Vagina (tissue), 2 donors: ENCODE data around the gene RABAC1. TPM values are rescaled to one million over a fixed set of nuclear protein-coding genes. Genes with fewer than 3 reads are reported as not detected.

ENCODE experiments used
- DNase-seq, 2 donors: peaks; one replicate each; pipeline ENCODE4 v3.0.0-alpha.2; 2017; ENCODE audit errors: extremely low spot score in 2 of 2
- H3K27ac ChIP-seq: fragments of 200-600 bp; sonication (generic); one replicate; pipeline ENCODE4 v1.5.1; 2019
- H3K27me3 ChIP-seq: fragments of 200-600 bp; sonication (generic); one replicate; pipeline ENCODE4 v1.5.1; 2019
- H3K36me3 ChIP-seq, 2 donors: fragments of 200-600 bp; sonication (generic); one replicate each; pipeline ENCODE4 v1.5.1; 2017 to 2019
- H3K4me1 ChIP-seq: fragments of 200-600 bp; sonication (generic); one replicate; pipeline ENCODE4 v1.5.1; 2019
- H3K4me3 ChIP-seq, 2 donors: fragments of 200-600 bp; sonication (generic); 1 replicate in 1 of 2; 2 replicates in 1 of 2; pipeline ENCODE4 v1.5.1; 2016 to 2019
- H3K9me3 ChIP-seq: fragments of 200-600 bp; sonication (generic); one replicate; pipeline ENCODE4 v1.5.1; 2019
- POLR2A ChIP-seq, 2 donors: fragments of 450-650 bp; IDR thresholded peaks; one replicate each; pipeline ENCODE4 v1.6.1; 2017; ENCODE audit warnings: antibody characterized with exemption in 2 of 2, mild to moderate bottlenecking in 2 of 2, moderate library complexity in 2 of 2
- POLR2AphosphoS5 ChIP-seq, 2 donors: sonication (generic); formaldehyde crosslinking; IDR thresholded peaks; one replicate each; pipeline ENCODE4 v1.9.0; 2017; ENCODE audit warnings: antibody characterized with exemption in 2 of 2, mild to moderate bottlenecking in 2 of 2, low read depth in 1 of 2; ENCODE audit not compliant: insufficient read depth in 1 of 2
- intact Hi-C: fragments of 100-400 bp; cut with DNase I; formaldehyde crosslinking; loops from one replicate; pipeline ENCODE4 v1.15.1; 2023
- total RNA-seq: library from RNA; depleted of rRNA; stranded (reverse); fragments of >200 nt; gene quantifications from one replicate; pipeline ENCODE4 v1.2.3, GENCODE V29; 2016
- TF ChIP-seq, protein P1 (sequence below), 3 experiments: fragments of 450-650 bp in 2 of 3; fragments of 200-600 bp in 1 of 3; sonication (generic) in 1 of 3; IDR thresholded peaks; one replicate each; pipeline ENCODE4 v1.5.1; 2017 to 2019; ENCODE audit warnings: antibody characterized with exemption in 3 of 3, mild to moderate bottlenecking in 2 of 3, moderate library complexity in 2 of 3

Gene RABAC1
- total RNA-seq, 1 donor from 2014 or later = 263 TPM

DNA sequence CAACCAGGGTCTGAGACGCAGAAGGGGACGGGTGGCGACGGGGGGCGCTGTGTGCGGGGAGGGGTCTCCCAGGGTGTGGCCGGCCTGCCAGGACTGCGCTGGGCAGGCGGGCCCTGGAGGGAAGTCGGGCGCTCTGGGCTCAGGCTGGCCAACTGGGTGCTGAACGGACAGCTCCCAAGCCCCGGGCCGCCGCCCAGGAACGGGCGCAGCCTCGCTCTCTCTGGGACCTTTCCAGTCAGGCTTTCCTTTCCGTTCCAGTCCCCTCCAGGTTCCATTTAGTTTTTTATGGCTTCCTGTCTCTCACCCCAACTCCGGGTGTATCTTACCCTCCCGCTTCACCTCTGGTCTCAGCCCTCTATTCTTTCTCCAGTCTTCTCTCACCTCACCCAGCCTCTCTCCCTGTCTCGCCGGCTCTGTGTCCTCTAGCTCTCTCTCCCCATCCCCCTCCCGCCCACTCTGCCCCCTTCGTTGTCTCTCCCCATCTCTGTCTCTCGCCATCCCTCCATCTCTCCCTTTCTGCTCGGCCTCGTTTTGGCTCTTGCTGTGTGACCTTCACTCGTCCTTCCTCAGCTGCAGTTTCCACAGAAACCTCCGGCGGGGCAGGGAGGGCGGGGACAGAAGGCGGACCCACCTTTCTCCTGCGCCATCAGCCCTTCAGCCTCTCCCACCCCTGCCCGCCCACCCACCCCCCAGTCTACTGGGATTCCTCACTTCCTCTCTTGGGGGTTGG lies 38.2 kb upstream of the RABAC1 start:
- Histone ChIP-seq H3K4me1 (peaks cover 15% of the 10 kb centered on the region), H3K27ac (no peak overlapping the region), H3K36me3 (no peaks in the 10 kb centered on the region), H3K4me3 (no peak overlapping the region), H3K9me3 (no peaks in the 10 kb centered on the region), H3K27me3 (peaks cover 15% of the 10 kb centered on the region)
- TF ChIP-seq POLR2A (IDR thresholded peaks at IDR 0.05) = no peak
- no peak for TF ChIP-seq POLR2AphosphoS5 (IDR thresholded peaks at IDR 0.05; ENCODE audit: insufficient read depth in 1 of 2, low read depth in 1 of 2)
- TF ChIP-seq, protein P1, sequence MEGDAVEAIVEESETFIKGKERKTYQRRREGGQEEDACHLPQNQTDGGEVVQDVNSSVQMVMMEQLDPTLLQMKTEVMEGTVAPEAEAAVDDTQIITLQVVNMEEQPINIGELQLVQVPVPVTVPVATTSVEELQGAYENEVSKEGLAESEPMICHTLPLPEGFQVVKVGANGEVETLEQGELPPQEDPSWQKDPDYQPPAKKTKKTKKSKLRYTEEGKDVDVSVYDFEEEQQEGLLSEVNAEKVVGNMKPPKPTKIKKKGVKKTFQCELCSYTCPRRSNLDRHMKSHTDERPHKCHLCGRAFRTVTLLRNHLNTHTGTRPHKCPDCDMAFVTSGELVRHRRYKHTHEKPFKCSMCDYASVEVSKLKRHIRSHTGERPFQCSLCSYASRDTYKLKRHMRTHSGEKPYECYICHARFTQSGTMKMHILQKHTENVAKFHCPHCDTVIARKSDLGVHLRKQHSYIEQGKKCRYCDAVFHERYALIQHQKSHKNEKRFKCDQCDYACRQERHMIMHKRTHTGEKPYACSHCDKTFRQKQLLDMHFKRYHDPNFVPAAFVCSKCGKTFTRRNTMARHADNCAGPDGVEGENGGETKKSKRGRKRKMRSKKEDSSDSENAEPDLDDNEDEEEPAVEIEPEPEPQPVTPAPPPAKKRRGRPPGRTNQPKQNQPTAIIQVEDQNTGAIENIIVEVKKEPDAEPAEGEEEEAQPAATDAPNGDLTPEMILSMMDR (IDR thresholded peaks at IDR 0.05) = no peak
- intact Hi-C loops = no loop called here
- DNase-seq = no peak

DNA sequence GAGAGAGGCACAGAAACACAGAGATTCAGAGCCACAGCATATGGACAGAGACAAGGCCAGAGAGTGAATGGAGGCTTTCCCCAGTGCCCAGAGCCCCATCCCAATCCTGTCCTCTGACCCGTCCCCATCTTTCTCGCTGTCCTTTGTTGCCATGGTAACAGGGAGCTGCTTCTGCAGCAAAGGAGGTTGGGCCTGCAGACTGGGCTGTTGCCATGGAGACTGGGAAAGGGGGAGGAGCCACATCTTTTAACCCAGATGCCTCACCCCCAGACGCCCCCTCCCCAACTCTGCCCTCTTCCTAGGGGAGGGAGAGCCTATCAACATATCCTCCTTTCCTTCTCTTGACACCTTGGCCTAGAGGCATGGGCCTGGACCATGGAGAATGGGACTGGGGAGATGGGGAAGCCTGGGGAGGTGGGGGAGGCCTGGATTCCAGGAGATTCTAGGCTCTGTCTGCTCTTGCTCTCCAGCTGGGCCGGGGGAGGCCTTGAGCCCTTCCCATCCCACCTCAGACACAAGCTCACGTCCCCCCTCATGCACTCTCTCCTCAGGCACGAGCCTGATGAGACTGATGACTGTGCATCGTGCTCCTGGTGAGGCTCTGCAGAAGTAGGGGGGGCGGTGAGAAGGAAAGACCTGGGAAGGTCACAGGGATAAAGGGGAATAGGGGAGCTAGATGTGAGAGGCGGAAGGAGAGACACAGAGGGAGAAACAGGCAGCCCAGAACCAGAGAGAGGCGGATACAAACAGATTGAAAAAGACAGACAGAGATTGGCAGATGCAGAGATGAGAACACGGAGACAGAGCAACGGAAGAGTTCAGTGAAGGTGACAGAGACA lies 37.1 kb upstream of the RABAC1 start:
- no peaks in the 10 kb centered on the region for H3K36me3 ChIP-seq
- no peak overlapping the region for H3K4me3 ChIP-seq
- no peak for TF ChIP-seq POLR2A (IDR thresholded peaks at IDR 0.05)
- TF ChIP-seq, protein P1 (IDR thresholded peaks at IDR 0.05) = no peak
- no peak for TF ChIP-seq POLR2AphosphoS5 (IDR thresholded peaks at IDR 0.05; ENCODE audit: insufficient read depth in 1 of 2, low read depth in 1 of 2)
- H3K9me3 ChIP-seq = no peaks in the 10 kb centered on the region
- no peak overlapping the region for H3K27ac ChIP-seq
- peaks cover 15% of the 10 kb centered on the region for H3K4me1 ChIP-seq
- intact Hi-C loops = no loop called here
- DNase-seq = no peak
- H3K27me3 ChIP-seq = peaks cover 15% of the 10 kb centered on the region

DNA sequence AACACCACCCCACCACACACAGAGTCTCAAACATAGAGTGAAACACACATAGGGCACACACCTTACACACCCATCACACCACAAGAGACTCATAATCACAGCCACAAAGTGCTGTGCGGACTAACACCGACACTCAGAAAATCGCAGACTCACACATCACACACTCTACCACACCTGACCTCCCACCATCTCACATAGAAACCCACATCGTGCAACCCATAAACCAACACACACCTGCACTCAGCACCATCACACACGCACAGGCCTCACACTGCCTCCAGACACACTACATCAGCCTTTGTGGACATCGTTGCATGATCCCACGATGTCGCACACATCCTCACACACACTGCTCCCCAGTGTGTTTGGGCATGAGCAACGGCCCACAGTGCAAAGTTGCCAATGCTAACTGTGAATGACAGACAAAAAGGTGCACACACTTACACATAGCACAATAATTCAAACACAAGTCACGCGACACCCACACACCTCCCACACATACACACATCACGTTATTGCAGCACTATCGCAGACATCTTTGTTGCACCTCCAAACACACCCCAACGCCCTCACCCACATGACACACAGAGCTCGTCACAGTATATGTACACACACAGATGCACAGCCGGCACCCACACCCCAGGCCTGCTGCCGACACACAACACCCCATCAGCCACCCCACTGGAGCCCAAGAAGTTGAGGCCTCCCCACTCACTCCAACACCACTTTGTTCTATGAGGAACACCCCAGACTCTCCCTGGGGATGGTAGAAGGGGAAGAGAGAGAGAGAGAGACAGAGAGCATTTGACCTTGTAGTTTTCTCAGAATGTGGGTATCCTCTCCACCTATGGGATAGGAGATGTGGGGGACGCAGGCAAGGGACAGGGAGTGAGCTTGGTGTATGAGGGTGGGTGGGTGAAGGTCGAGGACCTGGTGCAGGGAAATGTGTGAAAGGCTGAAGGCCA lies 36.2 kb upstream of the RABAC1 start:
- TF ChIP-seq POLR2AphosphoS5 (IDR thresholded peaks at IDR 0.05; ENCODE audit: insufficient read depth in 1 of 2, low read depth in 1 of 2) = no peak
- TF ChIP-seq, protein P1 (IDR thresholded peaks at IDR 0.05) = no peak
- no peak for TF ChIP-seq POLR2A (IDR thresholded peaks at IDR 0.05)
- intact Hi-C loops = no loop called here
- H3K27me3 ChIP-seq = peaks cover 15% of the 10 kb centered on the region

DNA sequence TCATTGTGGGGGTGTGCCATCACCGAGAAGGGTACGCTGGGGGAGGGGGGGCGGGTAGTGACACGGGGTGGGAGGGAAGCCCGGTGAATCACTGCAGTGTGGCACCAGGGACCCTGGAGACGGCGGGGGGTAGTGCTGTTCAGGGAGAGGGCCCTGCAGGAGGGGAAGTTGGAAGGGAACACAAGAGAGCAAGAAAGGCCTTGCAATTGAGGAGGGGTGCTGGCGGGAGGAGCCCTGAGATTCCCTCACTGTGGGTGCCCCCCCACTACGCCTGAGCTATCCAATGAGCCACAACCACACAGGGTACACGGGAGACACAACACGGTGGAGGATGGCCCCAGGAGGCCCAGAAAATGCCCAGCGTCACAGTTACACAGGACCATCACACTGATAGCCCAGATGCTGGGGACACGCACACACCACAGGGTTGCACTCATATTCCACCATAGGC lies 35.4 kb upstream of the RABAC1 start:
- Histone ChIP-seq H3K4me3 (peak overlapping the region; percentile 28 to 45), H3K27ac (no peak overlapping the region), H3K36me3 (no peaks in the 10 kb centered on the region), H3K4me1 (peaks cover 15% of the 10 kb centered on the region), H3K27me3 (peaks cover 15% of the 10 kb centered on the region), H3K9me3 (no peaks in the 10 kb centered on the region)
- intact Hi-C loops = no loop called here
- TF ChIP-seq POLR2A (IDR thresholded peaks at IDR 0.05) (no peak), POLR2AphosphoS5 (IDR thresholded peaks at IDR 0.05; ENCODE audit: insufficient read depth in 1 of 2, low read depth in 1 of 2) (no peak)
- TF ChIP-seq, protein P1 (IDR thresholded peaks at IDR 0.05) = no peak
- DNase-seq = no peak

More for the DNA sequence above, 36.2 kb upstream of the RABAC1 start:
- Histone ChIP-seq H3K27ac (no peak overlapping the region), H3K36me3 (no peaks in the 10 kb centered on the region), H3K9me3 (no peaks in the 10 kb centered on the region), H3K4me1 (peaks cover 15% of the 10 kb centered on the region), H3K4me3 (no peak overlapping the region)
- DNase-seq = no peak
